WTC11 (cell line): ENCODE results near the gene KRT36. TPM values are rescaled to one million over a fixed set of nuclear protein-coding genes. Genes with fewer than 3 reads are reported as not detected.

ENCODE experiments used
- ARID4B ChIP-seq: sonication (generic); formaldehyde crosslinking; IDR thresholded peaks from 2 replicates; pipeline ENCODE4 v1.8.0; 2023; ENCODE audit warnings: missing genetic modification reagents, mild to moderate bottlenecking, borderline replicate concordance
- ATF2 ChIP-seq: sonication (generic); formaldehyde crosslinking; IDR thresholded peaks from 2 replicates; pipeline ENCODE4 v1.8.1; 2022; ENCODE audit warnings: low read depth, missing genetic modification reagents, borderline replicate concordance
- CBFB ChIP-seq: sonication (generic); formaldehyde crosslinking; IDR thresholded peaks from 2 replicates; pipeline ENCODE4 v1.8.1; 2022; ENCODE audit warnings: mild to moderate bottlenecking, low read depth, missing genetic modification reagents
- CREB1 ChIP-seq: sonication (generic); formaldehyde crosslinking; IDR thresholded peaks from 2 replicates; pipeline ENCODE4 v1.8.0; 2023; ENCODE audit warnings: mild to moderate bottlenecking, missing genetic modification reagents
- CTCF ChIP-seq: fragments of 200-600 bp; IDR thresholded peaks from 2 replicates; pipeline ENCODE4 v1.8.0; 2022; ENCODE audit warnings: antibody characterized with exemption
- E2F1 ChIP-seq: sonication (generic); formaldehyde crosslinking; IDR thresholded peaks from 2 replicates; pipeline ENCODE4 v1.8.0; 2022; ENCODE audit warnings: mild to moderate bottlenecking, missing genetic modification reagents
- ERG ChIP-seq: fragments of 250-450 bp; sonication (Bioruptor Pico); IDR thresholded peaks from 2 replicates; pipeline ENCODE4 v1.8.0; 2021; ENCODE audit warnings: mild to moderate bottlenecking
- IRF2 ChIP-seq: sonication (generic); formaldehyde crosslinking; IDR thresholded peaks from 2 replicates; pipeline ENCODE4 v1.8.0; 2022; ENCODE audit warnings: low read depth, missing genetic modification reagents, borderline replicate concordance
- JUN ChIP-seq: sonication (generic); formaldehyde crosslinking; IDR thresholded peaks from 2 replicates; pipeline ENCODE4 v1.8.0; 2023; ENCODE audit warnings: mild to moderate bottlenecking, missing genetic modification reagents
- MLX ChIP-seq: sonication (generic); formaldehyde crosslinking; IDR thresholded peaks from 2 replicates; pipeline ENCODE4 v1.8.1; 2023; ENCODE audit warnings: mild to moderate bottlenecking, missing genetic modification reagents, moderate library complexity
- MYBL2 ChIP-seq: sonication (generic); formaldehyde crosslinking; IDR thresholded peaks from 2 replicates; pipeline ENCODE4 v1.8.1; 2023; ENCODE audit warnings: mild to moderate bottlenecking, moderate library complexity, missing genetic modification reagents
- NFYB ChIP-seq: sonication (generic); formaldehyde crosslinking; conservative IDR thresholded peaks from 2 replicates; pipeline ENCODE4 v1.8.0; 2022; ENCODE audit warnings: low read depth, missing genetic modification reagents
- SMAD4 ChIP-seq: sonication (generic); formaldehyde crosslinking; IDR thresholded peaks from 2 replicates; pipeline ENCODE4 v1.8.0; 2022; ENCODE audit warnings: mild to moderate bottlenecking, missing genetic modification reagents
- TCF7 ChIP-seq: sonication (generic); formaldehyde crosslinking; IDR thresholded peaks from 2 replicates; pipeline ENCODE4 v1.8.0; 2022; ENCODE audit warnings: mild to moderate bottlenecking, low read depth, missing genetic modification reagents, moderate library complexity
- USF1 ChIP-seq: sonication (generic); formaldehyde crosslinking; IDR thresholded peaks from 2 replicates; pipeline ENCODE4 v1.8.0; 2022; ENCODE audit warnings: mild to moderate bottlenecking, missing genetic modification reagents
- ZMAT4 ChIP-seq: fragments of 250-450 bp; sonication (Bioruptor Pico); IDR thresholded peaks from 2 replicates; pipeline ENCODE4 v1.9.0; 2021; ENCODE audit warnings: mild to moderate bottlenecking
- ZNF121 ChIP-seq: sonication (generic); formaldehyde crosslinking; IDR thresholded peaks from 2 replicates; pipeline ENCODE4 v1.8.0; 2023; ENCODE audit warnings: missing genetic modification reagents
- ZNF138 ChIP-seq: sonication (generic); formaldehyde crosslinking; conservative IDR thresholded peaks from 2 replicates; pipeline ENCODE4 v1.8.1; 2022; ENCODE audit warnings: mild to moderate bottlenecking, moderate library complexity, missing genetic modification reagents
- ZNF396 ChIP-seq: fragments of 250-450 bp; sonication (Bioruptor Pico); IDR thresholded peaks from 2 replicates; pipeline ENCODE4 v1.8.0; 2021; ENCODE audit warnings: mild to moderate bottlenecking, moderate library complexity, borderline replicate concordance
- ZNF423 ChIP-seq: fragments of 250-450 bp; sonication (Bioruptor Pico); IDR thresholded peaks from 2 replicates; pipeline ENCODE4 v2.1.2; 2022; ENCODE audit warnings: mild to moderate bottlenecking, moderate library complexity
- ZNF425 ChIP-seq: fragments of 250-450 bp; sonication (Bioruptor Pico); conservative IDR thresholded peaks from 2 replicates; pipeline ENCODE4 v1.9.0; 2021; ENCODE audit warnings: mild to moderate bottlenecking
- ZNF512 ChIP-seq: sonication (generic); formaldehyde crosslinking; IDR thresholded peaks from 2 replicates; pipeline ENCODE4 v1.8.1; 2022; ENCODE audit warnings: missing genetic modification reagents, borderline replicate concordance
- total RNA-seq: library from RNA; stranded (reverse); gene quantifications from 3 replicates; pipeline ENCODE4 v1.2.3, GENCODE V29; 2021

The KRT36 gene
- total RNA-seq, 1 experiment from 2014 or later, result not detected

- TF ChIP-seq ZNF512 (CRISPR knock-in tag) (no peak), TCF7 (CRISPR knock-in tag) (no peak), ZNF121 (CRISPR knock-in tag) (no peak), ZMAT4 (CRISPR knock-in tag) (no peak), ERG (CRISPR knock-in tag) (no peak), CBFB (CRISPR knock-in tag) (0 out of 2 replicates have a peak, but pooled peaks have one; percentile 45), JUN (CRISPR knock-in tag) (no peak), ATF2 (CRISPR knock-in tag) (no peak), SMAD4 (CRISPR knock-in tag) (no peak), ZNF138 (no peak), MLX (CRISPR knock-in tag) (no peak), USF1 (peak; percentile 35; the same call in 1 of the 2 replicates), ZNF425 (no peak), NFYB (CRISPR knock-in tag) (no peak), IRF2 (CRISPR knock-in tag) (no peak), CREB1 (CRISPR knock-in tag) (no peak), CTCF (peak; percentile 50), ARID4B (CRISPR knock-in tag) (peak; percentile 52; the same call in 1 of the 2 replicates), MYBL2 (0 out of 2 replicates have a peak, but pooled peaks have one; percentile 33), E2F1 (0 out of 2 replicates have a peak, but pooled peaks have one; percentile 1), ZNF396 (no peak), ZNF423 (CRISPR knock-in tag) (no peak)
These were observed 2.7 kb downstream of the KRT36 start (continued) for GRCh38 chr17:41486809-41487530.
